Right lobe of liver (tissue), 4 donors: ENCODE results near the gene PLXNA3.
A peak's percentile ranks its signal among the peaks of the same experiment; 100 is the strongest.

Source experiments
- POLR2A ChIP-seq: fragments of 450-650 bp; IDR thresholded peaks from one replicate; pipeline ENCODE4 v1.6.1; 2017; ENCODE audit warnings: antibody characterized with exemption, mild to moderate bottlenecking
- TF ChIP-seq, protein P1 (sequence below), 4 donors: fragments of 200-600 bp in 3 of 4; fragments of 450-650 bp in 1 of 4; IDR thresholded peaks; one replicate each; pipeline versions ENCODE4 v1.5.1 to v1.8.0; 2016 to 2022; ENCODE audit warnings: antibody characterized with exemption in 4 of 4, mild to moderate bottlenecking in 2 of 4
- donor health status: DM: no; HTN: no; CAD: no.
- donor health status: DM: no; HTN: no; CAD: no.
- donor health status: DM: no; HTN: yes; CAD: no.

GRCh38 chrX:154478728-154479622 lies 20.9 kb downstream of the PLXNA3 start, which contains the start of gene LAGE3:
- TF ChIP-seq, protein P1, sequence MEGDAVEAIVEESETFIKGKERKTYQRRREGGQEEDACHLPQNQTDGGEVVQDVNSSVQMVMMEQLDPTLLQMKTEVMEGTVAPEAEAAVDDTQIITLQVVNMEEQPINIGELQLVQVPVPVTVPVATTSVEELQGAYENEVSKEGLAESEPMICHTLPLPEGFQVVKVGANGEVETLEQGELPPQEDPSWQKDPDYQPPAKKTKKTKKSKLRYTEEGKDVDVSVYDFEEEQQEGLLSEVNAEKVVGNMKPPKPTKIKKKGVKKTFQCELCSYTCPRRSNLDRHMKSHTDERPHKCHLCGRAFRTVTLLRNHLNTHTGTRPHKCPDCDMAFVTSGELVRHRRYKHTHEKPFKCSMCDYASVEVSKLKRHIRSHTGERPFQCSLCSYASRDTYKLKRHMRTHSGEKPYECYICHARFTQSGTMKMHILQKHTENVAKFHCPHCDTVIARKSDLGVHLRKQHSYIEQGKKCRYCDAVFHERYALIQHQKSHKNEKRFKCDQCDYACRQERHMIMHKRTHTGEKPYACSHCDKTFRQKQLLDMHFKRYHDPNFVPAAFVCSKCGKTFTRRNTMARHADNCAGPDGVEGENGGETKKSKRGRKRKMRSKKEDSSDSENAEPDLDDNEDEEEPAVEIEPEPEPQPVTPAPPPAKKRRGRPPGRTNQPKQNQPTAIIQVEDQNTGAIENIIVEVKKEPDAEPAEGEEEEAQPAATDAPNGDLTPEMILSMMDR (IDR thresholded peaks at IDR 0.05) = no peak
- peak; percentile 56 for TF ChIP-seq POLR2A
